ENCODE data around the gene MBD3.
"Not testable (repeated sequence)": the region's sequence is repeated elsewhere in the genome, so short reads cannot be mapped to it uniquely, and the experiment has no call there.

The MBD3 gene

DNA sequence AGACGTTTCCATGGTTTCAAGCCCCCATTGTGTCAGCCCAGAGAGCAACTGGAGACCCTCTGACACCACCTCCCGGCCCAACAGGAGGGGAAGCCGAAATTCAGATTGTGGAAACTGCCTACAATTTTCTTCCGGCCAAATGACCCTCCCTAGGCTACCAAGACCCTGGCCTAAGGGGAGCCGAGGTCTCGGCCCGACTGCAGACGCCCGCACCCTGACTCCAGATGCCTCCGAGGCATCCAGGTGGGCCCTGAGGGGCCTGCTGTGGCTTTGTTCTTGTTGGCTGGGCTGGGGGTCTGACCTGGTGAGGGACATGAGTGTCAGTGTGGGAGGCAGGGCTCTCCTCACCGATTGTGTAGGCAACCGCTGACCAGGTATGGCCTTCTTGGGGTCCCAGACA lies 34.1 kb downstream of the MBD3 start:
- H3K4me1 Mint-ChIP-seq (ENCODE audit: low read depth): no peaks in the 10 kb centered on the region
- H3K27me3 Mint-ChIP-seq: no peaks in the 10 kb centered on the region
- no peaks in the 10 kb centered on the region for H3K36me3 Mint-ChIP-seq
- H3K9me3 Mint-ChIP-seq (ENCODE audit: low read depth): no peaks in the 10 kb centered on the region
- H3K4me3 Mint-ChIP-seq: no peak overlapping the region
- no peak overlapping the region for H3K27ac Mint-ChIP-seq

DNA sequence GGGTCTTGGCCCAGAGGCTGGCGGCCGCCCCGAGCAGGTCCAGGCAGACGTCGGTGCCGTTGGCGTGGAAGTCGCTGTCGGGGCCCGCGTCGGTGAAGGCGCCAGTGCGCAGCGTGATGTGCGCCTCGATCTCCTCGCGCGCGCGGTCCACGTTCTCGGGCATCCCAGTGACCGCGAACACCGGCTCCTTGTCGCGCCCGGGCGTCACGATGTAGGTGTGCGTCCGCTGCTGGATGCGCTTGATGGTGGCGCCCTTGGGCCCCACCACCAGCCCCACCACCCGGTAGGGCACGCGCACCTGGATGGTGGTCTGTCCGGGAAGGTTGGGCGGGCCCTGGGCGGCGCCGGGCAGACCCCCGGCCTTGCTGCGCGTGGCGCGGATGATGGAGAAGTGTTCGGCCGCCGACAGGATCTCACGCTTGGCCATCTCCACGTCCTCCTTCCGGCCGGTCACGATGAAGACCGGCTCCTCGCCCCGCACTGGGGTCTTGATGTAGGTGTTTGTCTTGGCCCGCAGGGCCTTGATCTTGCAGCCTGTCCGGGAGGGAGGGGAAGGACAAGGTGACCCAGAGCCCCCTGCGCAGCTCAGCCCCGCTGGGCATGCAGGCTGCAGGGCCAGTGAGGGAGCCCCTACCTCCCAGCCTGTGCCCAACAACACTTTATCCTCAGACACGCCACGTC lies 36.1 kb downstream of the MBD3 start:
- H3K36me3 Mint-ChIP-seq: no peaks in the 10 kb centered on the region
- no peaks in the 10 kb centered on the region for H3K4me1 Mint-ChIP-seq (ENCODE audit: low read depth)
- peaks cover 4% of the 10 kb centered on the region for H3K27me3 Mint-ChIP-seq
- H3K27ac Mint-ChIP-seq: no peak overlapping the region
- H3K9me3 Mint-ChIP-seq (ENCODE audit: low read depth): no peaks in the 10 kb centered on the region
- no peak overlapping the region for H3K4me3 Mint-ChIP-seq

DNA sequence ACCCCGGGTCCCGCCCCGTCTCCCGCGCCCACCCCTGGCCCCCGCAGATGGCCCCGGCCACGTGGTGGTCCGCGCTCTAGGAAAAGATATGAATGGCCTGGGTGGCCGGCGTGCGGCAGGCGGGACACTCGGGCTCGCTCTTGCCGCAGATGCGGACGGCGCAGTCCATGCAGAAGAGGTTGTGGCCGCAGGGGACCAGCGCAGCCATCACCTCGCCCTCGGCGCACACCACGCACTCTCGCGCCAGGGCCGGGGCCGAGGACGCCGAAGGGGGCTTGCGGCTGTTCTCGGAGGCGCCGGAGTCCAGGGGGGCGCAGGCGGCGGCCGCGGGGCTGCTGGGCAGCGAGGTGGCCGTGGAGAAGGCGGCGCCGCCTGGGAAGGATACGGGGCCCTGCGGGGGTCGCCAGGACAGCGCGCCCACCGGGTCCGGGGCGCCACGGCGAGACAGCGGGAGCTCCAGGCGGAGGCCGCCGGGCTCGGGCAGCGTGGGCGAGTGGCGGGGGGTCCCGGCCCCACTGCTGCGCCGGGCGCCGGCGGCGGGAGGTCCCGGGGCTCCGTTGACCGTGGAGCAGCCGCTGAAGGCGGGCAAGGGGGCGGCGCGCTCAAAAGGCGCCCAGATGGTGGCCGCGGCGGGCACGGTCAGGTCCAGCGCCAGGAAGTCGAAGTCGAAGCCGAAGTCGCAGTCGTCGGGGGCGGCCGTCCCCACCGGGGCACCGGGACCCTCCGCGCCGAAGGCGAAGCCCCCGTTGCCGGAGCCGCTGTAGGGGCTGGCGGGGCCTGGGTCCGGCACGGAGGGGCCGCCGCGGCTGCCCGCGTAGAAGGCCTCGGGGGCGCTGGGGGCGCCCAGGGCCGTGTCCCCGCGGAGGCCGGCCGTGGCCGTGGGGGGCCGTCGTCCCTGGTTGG lies 36.9 kb downstream of the MBD3 start:
- Mint-ChIP-seq H3K27ac (no peak overlapping the region), H3K27me3 (peaks cover 5% of the 10 kb centered on the region), H3K4me3 (no peak overlapping the region), H3K9me3 (ENCODE audit: low read depth) (no peaks in the 10 kb centered on the region), H3K36me3 (no peaks in the 10 kb centered on the region), H3K4me1 (ENCODE audit: low read depth) (no peaks in the 10 kb centered on the region)

- Mint-ChIP-seq H3K4me3 (no peak overlapping the region), H3K36me3 (no peaks in the 10 kb centered on the region), H3K4me1 (ENCODE audit: low read depth) (no peaks in the 10 kb centered on the region), H3K27me3 (peaks cover 5% of the 10 kb centered on the region), H3K27ac (no peak overlapping the region), H3K9me3 (ENCODE audit: low read depth) (no peaks in the 10 kb centered on the region)
Observed at GRCh38 chr19:1554968-1555367, 37.7 kb downstream of the MBD3 start.

GRCh38 chr19:1553415-1553814 lies 39.2 kb downstream of the MBD3 start:
- Mint-ChIP-seq H3K4me3 (no peak overlapping the region), H3K4me1 (ENCODE audit: low read depth) (no peaks in the 10 kb centered on the region), H3K36me3 (no peaks in the 10 kb centered on the region), H3K27ac (no peak overlapping the region), H3K27me3 (peaks cover 7% of the 10 kb centered on the region), H3K9me3 (ENCODE audit: low read depth) (no peaks in the 10 kb centered on the region)

DNA sequence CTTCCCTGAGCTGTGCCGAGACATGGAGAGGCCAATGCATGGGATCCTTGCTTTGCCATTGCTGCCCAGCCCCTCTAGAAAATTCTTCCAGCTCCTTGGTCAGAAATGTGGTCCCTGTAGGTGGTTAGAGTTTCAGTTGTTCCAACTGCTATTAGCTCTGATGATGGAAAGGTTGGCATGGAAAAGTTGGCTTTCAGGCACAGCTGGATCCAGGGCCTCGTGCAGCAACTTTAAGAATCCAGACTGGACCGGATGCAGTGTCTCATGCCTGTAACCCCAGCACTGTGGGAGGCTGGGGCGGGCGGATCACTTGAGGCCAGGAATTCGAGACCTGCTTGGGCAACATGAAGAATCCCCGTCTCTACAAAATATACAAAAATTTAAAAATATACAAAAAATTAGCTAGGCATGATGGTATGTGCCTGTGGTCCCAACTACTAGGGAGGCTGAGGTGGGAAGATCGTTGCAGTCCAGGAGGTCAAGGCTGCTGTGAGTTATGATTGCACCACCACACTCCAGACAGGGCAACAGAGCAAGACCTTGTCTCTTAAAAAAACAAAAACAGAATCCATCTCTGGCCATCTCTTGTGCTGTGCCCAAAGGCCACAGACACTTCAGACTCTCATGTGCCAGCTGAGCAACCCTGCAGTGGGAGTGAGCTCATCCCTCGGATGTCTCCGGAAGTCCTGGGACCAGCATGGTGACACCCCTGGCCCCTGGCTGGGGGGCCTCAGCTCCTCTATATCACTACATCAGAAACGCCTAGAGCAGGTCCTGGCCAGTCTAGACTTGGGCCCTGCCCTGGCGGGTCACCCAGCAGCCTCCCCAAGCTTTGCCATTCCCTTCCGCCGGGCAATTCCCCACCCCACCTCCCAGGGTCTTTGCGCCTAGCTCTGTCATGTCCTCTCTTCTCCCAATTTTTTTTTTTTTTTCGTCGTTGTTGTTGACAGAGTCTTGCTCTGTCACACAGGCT lies 41.3 kb downstream of the MBD3 start:
- Mint-ChIP-seq H3K27ac (no peak overlapping the region), H3K36me3 (no peaks in the 10 kb centered on the region), H3K27me3 (peaks cover 7% of the 10 kb centered on the region), H3K4me3 (no peak overlapping the region), H3K9me3 (ENCODE audit: low read depth) (no peaks in the 10 kb centered on the region), H3K4me1 (ENCODE audit: low read depth) (no peaks in the 10 kb centered on the region)

GRCh38 chr19:1549332-1549945 lies 43.2 kb downstream of the MBD3 start:
- Mint-ChIP-seq H3K27me3 (peaks cover 7% of the 10 kb centered on the region), H3K27ac (no peak overlapping the region), H3K9me3 (ENCODE audit: low read depth) (no peaks in the 10 kb centered on the region), H3K4me1 (ENCODE audit: low read depth) (peaks cover 1% of the 10 kb centered on the region), H3K4me3 (no peak overlapping the region), H3K36me3 (no peaks in the 10 kb centered on the region)

GRCh38 chr19:1540365-1540925 lies 52.2 kb downstream of the MBD3 start:
- H3K27me3 Mint-ChIP-seq: peaks cover 6% of the 10 kb centered on the region
- no peaks in the 10 kb centered on the region for H3K9me3 Mint-ChIP-seq (ENCODE audit: low read depth)
- H3K4me1 Mint-ChIP-seq (ENCODE audit: low read depth): no peaks in the 10 kb centered on the region
- no peak overlapping the region for H3K27ac Mint-ChIP-seq
- no peak overlapping the region for H3K4me3 Mint-ChIP-seq
- H3K36me3 Mint-ChIP-seq: no peaks in the 10 kb centered on the region

DNA sequence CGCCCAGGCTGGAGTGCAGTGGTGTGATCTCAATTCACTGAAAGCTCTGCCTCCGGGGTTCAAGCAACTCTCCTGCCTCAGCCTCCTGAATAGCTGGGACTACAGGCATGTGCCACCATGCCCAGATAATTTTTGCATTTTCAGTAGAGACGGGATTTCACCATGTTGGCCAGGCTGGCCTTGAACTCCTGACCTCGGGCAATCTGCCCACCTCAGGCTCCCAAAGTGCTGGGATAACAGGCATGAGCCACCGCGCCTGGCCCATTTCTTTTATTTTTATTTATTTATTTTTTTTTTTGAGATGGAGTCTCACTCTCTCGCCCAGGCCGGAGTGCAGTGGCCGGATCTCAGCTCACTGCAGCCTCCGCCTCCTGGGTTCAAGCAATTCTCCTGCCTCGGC lies 52.9 kb downstream of the MBD3 start:
- not testable (repeated sequence) for H3K4me1 Mint-ChIP-seq (ENCODE audit: low read depth)

DNA sequence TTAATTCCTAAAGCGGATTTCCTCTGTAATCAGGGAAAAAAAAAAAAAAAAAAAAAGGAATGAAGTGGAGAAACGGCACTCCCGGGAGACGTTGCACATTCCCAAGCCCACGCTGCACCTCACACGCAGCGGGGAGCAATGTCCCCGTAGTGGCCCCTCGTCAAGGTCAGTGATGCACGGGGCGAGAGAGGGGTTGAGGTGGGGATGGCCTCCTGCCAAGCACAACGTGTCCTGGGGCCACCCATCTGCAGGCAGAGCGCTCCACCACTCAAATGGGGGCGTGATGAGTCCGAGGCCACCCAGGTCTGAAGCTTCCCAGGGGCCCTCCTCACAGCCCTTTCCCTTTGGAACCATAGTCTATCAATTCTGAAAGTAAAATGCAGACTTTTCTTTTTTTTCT lies 53.7 kb downstream of the MBD3 start:
- Mint-ChIP-seq H3K27me3 (peaks cover 8% of the 10 kb centered on the region), H3K27ac (no peak overlapping the region), H3K4me3 (no peak overlapping the region), H3K36me3 (no peaks in the 10 kb centered on the region), H3K4me1 (ENCODE audit: low read depth) (no peaks in the 10 kb centered on the region), H3K9me3 (ENCODE audit: low read depth) (no peaks in the 10 kb centered on the region)

More for the DNA sequence above, 52.9 kb downstream of the MBD3 start:
- not testable (repeated sequence) for H3K4me3 Mint-ChIP-seq; H3K27ac Mint-ChIP-seq; H3K36me3 Mint-ChIP-seq; H3K9me3 Mint-ChIP-seq (ENCODE audit: low read depth); H3K27me3 Mint-ChIP-seq

- not testable (repeated sequence) for H3K4me3 Mint-ChIP-seq; H3K4me1 Mint-ChIP-seq (ENCODE audit: low read depth); H3K27ac Mint-ChIP-seq; H3K36me3 Mint-ChIP-seq; H3K27me3 Mint-ChIP-seq; H3K9me3 Mint-ChIP-seq (ENCODE audit: low read depth)
Observed at GRCh38 chr19:1535699-1536098, 57.0 kb downstream of the MBD3 start.

- H3K27me3 Mint-ChIP-seq: peaks cover 3% of the 10 kb centered on the region
- no peak overlapping the region for H3K27ac Mint-ChIP-seq
- no peaks in the 10 kb centered on the region for H3K36me3 Mint-ChIP-seq
- H3K4me1 Mint-ChIP-seq (ENCODE audit: low read depth): no peaks in the 10 kb centered on the region
- H3K4me3 Mint-ChIP-seq: no peak overlapping the region
- no peaks in the 10 kb centered on the region for H3K9me3 Mint-ChIP-seq (ENCODE audit: low read depth)
Observed at GRCh38 chr19:1534972-1535371, 57.7 kb downstream of the MBD3 start.

DNA sequence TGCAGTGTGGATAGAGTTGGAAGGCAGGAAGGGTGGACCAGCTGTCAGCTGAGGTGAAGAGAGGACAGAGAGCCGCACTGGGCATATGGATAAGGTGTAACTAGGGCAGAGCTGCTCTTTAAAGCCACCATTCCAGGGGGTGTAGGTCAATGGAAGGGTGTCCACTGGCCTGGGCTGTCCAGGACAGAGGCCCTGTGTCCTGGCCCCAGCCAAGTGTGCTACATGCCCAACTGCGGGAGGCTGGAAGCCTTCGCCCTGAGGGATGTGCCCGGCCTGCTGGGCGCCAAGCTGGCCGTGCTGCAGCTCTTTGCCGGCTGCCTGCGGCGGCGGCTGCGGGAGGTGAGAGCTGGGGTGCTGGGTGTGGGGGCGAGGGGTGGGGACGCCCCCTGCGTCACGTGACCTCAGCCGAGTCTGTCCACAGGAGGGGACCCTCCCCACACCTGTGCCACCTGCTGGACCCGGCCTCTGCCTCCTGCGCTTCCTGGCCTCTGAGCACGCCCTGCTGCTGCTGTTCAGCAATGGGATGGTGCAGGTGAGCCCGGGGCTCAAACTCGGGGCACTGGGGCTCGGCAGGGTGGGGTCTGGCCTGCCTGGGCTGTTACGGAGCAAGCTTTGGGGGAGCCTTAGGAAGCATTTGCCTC lies 59.0 kb downstream of the MBD3 start:
- no peak overlapping the region for H3K4me3 Mint-ChIP-seq
- H3K27me3 Mint-ChIP-seq: peaks cover 3% of the 10 kb centered on the region
- H3K36me3 Mint-ChIP-seq: no peaks in the 10 kb centered on the region
- H3K9me3 Mint-ChIP-seq (ENCODE audit: low read depth): no peaks in the 10 kb centered on the region
- no peak overlapping the region for H3K27ac Mint-ChIP-seq
- H3K4me1 Mint-ChIP-seq (ENCODE audit: low read depth): no peaks in the 10 kb centered on the region

DNA sequence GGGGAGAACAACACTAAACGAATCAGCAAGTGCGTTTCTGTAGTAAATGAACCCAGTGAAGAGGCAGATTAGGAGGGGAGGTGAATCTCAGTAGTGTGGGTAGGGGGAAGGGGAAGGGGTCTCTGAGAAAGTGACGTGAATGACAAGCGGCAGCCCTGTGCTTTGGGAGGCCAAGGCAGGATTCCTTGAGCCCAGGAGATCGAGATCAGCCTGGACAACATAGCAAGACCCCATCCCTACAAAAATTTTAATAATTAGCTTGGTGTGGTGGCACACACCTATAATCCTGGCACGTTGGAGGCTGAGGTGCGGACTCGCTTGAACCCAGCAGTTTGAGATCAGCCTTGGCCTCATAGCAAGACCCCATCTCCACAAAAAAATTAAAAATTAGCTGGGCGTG lies 60.7 kb downstream of the MBD3 start:
- H3K36me3 Mint-ChIP-seq: no peaks in the 10 kb centered on the region
- H3K27me3 Mint-ChIP-seq: peaks cover 3% of the 10 kb centered on the region
- H3K9me3 Mint-ChIP-seq (ENCODE audit: low read depth): no peaks in the 10 kb centered on the region
- no peak overlapping the region for H3K27ac Mint-ChIP-seq
- H3K4me1 Mint-ChIP-seq (ENCODE audit: low read depth): no peaks in the 10 kb centered on the region
- H3K4me3 Mint-ChIP-seq: no peak overlapping the region

All from activated naive CD8-positive, alpha-beta T cell (primary cell).